T47D (cell line): Measurements from ENCODE around the gene CDC6.
A peak's percentile ranks its signal among the peaks of the same experiment; 100 is the strongest.

Source experiments
- DNase-seq, 2 experiments: peaks; one replicate each; pipeline versions ENCODE4 v3.0.0 to v3.0.0-alpha.2; 2011 to 2012; ENCODE audit warnings: low read depth in 1 of 2, low spot score in 1 of 2
- JUND ChIP-seq: IDR thresholded peaks from 2 replicates; pipeline ENCODE4 v1.6.1; 2012; ENCODE audit warnings: low read depth
- in situ Hi-C: cut with HindIII; loops from 2 replicates; pipeline ENCODE4 v1.10.0; 2016; ENCODE audit warnings: low sequenced_read_pairs, low pct_unique_long_range_greater_than_20kb

Gene CDC6

DNA sequence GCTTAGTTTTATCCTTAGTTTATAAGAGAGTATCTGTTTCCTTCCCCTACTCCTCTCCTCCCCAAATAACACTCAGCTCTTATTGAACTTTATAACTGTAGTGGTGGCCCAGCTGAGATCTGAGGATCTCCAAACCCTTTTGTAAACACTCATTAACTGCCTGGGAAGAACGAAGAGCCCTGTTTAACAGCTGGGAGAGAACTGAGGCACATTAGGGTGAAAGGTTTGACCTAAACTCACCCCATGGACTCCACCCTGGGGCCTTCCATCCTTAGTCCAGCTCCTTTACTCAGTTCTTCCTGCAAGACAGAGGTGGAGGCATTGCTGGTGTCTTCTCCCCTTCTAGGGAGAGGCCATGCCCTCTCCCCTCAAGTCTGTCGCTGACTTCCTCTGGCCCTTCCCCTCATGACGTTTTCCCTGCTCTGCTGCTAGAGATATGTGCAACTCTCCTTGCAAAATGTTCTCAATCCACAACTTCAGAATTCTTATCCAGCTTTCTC, 20.1 kb downstream of the CDC6 start:
- in situ Hi-C loops, result no loop called here
- TF ChIP-seq JUND, result no peak
- peak in 1 of 2 experiments; percentile 81 for DNase-seq

DNA sequence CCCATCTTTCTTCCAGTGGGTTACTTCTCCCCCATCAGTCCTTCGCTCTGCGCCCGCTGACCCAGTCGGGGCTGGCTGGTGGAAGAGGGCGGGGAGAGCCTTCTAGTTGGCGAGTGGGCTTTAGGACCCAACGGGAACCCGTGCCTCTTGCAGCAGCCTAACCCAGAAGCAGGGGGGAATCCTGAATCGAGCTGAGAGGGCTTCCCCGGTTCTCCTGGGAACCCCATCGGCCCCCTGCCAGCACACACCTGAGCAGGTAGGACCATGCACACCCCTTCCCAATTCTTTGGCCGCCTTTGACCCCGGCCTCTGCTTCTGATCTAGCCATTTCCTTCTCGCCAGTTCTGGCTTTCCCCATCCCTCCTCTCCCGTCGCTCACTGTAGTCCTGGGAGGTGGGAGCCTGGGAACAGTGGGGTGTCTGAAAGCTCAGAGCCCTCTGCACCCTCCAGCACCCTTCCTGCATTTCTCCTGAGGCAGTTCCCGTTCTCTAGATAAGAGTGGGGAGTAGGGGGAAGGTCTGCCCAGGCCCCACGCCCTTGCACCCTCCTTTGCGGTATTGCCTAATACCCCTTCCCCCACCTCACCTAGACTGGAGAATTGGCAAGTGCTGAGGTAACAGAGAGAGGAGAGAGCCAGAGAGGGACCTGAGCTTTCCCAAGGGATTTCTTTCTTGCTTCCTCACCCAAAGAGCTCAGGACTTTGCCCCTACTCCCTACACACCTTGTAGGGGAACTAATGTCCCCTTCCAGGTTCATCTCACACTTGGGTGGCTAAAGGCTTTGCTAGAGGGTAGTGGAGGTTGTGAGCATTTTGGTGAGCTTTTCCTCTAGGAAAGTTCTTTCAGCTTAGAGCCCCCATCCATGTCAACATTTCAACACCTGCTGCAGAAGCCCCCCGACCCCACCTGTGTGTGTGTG, 21.6 kb downstream of the CDC6 start, which contains the start of gene RARA:
Gene RARA (plus strand): TSS at position 150 of the 918 bp plus-strand sequence. CDS start 22,039 bp downstream, outside the sequence.
- peak in 1 of 2 experiments; percentile 76 for DNase-seq
- TF ChIP-seq JUND, result no peak
- in situ Hi-C loops, result no loop called here

DNA sequence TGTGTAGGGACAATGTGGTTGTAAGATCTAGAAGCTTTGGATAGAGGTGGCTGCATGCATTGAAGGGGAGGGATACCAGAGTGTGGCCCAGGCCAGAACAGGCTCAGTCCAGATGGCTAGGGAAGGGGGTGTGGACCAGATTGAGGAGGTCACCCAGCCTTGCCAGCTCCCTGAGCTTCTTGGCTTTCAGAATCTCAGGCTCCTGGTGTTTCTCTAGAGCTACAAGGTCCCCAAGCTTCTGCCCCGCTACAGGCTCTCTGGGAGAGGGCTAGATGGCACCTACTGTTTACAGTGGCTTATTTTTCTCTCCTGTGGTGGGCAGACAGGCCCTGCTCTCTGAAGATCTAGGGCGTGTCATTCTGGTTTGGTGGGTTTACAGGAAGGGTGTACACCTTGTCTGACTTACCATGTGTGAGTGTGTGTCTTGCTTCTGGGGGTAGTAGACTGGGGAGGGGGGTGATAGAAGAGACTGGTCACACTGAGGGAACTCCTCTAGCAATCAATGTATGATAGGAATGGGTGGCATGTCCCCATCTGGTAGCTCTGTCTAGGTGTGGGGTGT, 22.4 kb downstream of the CDC6 start:
- peak in 1 of 2 experiments; percentile 43 for DNase-seq
- no peak for TF ChIP-seq JUND
- in situ Hi-C loops, result no loop called here

DNA sequence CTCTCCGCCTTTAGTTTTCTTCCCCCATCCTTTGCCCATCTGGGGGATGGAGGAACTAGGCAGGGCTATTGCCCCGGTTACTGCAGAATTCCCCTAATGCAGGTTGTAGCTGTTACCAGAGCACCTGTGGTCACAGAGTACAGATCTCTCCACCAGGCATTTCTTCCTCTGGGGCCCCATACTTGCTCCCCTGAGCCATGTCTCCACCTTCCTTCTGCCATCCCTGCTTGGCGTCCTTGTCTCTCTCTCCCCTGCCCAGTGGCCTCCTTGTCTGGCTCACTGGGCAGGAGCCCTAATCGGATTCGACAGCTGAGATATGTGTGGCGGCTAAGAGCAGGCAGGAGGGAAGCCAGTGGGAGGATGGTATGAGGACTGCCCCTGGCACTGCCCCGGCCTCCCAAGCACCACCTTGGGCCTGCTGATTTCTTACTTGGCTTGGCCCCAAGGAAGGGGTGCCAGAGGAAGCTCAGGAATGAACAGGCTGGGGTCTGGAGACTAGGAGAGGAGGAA, 23.3 kb downstream of the CDC6 start:
- peak in 1 of 2 experiments; percentile 24 for DNase-seq
- in situ Hi-C loops, result no loop called here
- TF ChIP-seq JUND, result no peak

DNA sequence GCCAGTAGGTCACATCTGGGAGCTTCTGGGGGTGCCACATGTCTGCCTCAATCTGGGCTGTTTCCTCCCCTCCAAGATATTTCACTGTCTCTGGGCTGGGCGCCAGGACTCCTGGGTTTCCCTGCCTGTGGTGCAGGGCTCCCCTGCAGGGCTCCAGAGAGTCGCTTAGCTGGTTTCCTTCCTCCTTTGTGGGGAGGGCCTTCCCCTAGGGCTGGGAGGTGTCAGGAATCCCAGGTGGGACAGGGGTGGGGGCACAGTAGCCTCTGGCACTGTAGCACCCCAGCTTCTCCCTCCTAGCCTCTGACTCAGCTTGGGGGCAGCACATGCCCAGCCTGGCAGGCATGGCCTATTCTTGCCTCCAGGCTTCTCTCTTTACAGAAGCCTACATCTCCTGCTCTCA, 23.9 kb downstream of the CDC6 start:
- DNase-seq, result peak; percentile 35 to 84
- in situ Hi-C loops, result no loop called here
- 0 out of 2 replicates have a peak, but pooled peaks have one; percentile 41 for TF ChIP-seq JUND

DNA sequence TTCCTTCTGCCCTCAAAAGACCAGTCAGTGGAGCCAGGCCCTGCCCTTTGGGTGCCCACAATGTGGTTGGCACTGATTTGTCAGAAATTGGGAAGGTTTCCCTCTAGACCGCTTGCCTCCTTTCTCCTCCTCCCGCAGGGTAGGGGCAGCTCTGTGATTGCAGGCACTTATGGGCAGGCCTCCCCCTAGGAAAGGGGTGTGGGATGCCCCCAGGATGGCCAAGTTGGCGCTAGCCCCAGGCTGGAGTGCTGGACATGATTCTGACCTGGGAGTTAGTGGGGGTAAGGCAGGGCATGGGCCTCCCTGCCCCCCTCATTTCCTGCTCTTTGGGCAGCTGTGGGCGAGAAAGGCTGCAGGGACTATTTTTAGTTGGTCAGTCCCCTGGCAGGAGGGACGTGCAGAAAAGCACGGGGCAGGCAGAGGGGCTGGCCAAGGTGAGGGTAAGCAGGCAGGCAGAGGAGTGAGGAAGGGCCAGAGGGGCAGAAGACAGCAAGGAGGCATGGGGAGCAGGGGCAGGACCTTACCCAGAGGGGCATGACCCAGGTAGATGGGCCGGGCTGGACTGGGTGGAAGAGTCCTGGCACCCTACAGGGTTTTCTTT, 24.6 kb downstream of the CDC6 start:
- no peak for TF ChIP-seq JUND
- in situ Hi-C loops, result no loop called here
- peak in 1 of 2 experiments; percentile 44 for DNase-seq

DNA sequence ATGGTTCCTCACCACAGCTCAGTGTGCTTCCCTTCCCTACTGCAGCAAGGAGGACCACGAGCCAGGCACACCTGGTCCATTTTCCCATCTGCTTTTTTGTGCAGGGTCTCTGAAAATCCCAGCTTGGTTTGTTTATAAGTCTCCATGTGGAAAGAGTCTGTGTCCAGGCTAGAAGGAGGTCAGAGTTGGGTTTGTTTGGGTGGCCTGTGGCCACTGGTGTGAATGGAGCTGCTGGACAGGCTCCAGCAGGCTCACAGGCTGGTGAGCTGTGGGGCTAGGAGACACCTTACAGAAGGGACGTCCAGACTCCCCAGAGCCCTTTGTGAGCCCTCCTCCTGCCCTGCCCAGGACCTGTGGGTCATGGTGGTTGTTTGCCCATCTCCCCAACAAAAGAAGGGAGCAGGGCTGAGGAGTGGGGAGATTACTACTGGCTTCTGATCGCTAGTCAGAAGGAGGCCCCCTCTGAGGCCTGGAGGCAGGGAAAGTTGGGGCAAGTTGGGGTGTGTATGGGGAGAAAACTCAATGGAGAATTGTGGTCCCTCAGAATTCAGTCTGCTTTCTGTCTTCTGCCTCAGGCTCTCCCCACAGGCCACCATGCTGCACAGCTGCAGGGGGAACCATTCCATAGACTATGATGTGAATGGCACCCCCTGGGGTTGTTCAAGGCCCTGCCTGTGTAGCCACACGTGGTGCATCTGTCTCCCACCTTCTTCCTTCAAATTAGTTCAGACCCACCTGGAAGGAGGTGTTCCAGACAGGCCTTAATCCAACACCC, 25.4 kb downstream of the CDC6 start:
- DNase-seq, result peak in 1 of 2 experiments; percentile 44
- in situ Hi-C loops, result no loop called here
- no peak for TF ChIP-seq JUND

DNA sequence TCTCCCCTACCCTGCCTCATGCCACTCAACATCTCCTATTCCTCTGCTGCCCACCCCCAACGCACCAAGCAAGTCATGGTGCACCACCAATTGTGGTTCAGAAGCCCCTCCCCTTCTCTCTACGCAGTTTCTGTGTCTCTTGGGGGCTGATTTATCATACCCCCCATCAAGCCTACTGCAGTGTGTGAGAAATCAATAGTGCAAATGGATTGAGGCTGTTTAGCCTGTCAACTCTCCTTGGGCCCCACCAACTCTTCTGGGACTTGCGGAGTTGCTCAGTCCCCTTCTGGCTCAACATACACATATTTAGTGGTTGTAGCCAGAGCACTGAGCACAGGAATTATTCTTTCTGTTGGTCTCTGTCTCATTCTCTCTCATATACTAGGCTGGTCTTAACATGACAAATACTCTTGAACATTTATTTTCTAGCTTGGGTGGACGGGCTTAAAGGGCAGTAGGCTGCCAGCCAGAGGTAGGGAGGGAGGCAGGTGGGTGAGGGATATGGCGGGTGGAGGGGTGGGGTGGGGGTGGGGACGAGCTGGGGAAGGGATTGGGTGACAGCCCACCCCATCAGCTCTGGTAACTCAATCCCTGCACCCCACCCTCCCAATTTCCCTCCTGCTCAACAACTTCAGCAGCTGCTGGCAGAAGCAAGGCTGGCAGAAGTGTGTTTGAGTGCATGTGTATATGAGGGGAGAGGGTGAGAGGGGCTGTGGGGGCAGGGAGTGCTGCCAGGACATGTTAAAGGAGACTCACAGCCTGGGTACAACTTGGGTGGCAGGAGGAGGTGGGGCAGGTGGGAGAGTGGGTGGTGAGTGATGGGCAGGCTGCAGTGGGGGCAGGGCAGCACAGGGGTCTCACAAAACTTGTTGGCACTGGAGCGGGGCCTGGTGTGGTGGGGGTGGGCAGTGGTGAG, 26.2 kb downstream of the CDC6 start:
- no peak for TF ChIP-seq JUND
- in situ Hi-C loops, result no loop called here

DNA sequence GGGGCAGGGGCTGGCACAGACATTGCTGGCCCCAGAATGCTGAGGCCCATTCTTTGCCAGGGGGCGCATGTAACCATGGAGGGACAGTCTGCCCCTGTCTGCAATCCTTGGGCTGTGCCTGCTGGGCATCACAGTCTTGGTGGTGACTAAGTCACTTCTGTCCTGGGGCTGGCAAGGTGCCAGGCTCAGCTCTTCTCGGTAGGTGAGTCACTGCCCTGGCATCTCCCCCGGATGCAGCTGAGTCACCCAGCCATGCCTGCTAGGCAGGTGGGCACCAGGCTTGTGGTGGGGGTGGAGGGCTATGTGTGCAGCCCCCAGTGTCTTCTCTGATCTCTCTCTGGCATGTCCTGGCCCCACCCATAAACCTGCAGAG, 26.9 kb downstream of the CDC6 start:
- in situ Hi-C loops, result no loop called here
- peak; percentile 73 to 97 for DNase-seq
- peak; percentile 100 for TF ChIP-seq JUND

More for the DNA sequence above, 26.2 kb downstream of the CDC6 start:
- peak in 1 of 2 experiments; percentile 39 for DNase-seq

DNA sequence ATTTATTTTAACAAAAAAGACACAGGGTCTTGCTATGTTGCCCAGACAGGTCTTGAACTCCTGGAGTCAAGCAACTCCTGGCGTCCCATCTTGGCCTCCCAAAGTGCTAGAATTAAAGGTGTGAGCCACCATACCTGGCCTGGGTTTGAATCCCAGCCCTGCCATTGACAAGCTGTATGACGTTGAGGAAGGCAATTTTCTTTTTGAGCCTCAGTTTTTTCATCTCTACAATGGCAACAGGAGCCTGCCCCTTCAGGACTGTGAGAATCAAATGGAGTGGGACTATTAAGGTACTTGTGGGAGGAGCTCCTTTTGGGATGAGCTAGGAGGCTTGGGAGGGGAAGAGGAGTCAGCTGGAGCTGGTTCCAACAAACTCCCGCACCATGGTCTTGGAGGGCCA, 27.5 kb downstream of the CDC6 start:
- TF ChIP-seq JUND, result no peak
- in situ Hi-C loops, result no loop called here
- peak in 1 of 2 experiments; percentile 42 for DNase-seq

DNA sequence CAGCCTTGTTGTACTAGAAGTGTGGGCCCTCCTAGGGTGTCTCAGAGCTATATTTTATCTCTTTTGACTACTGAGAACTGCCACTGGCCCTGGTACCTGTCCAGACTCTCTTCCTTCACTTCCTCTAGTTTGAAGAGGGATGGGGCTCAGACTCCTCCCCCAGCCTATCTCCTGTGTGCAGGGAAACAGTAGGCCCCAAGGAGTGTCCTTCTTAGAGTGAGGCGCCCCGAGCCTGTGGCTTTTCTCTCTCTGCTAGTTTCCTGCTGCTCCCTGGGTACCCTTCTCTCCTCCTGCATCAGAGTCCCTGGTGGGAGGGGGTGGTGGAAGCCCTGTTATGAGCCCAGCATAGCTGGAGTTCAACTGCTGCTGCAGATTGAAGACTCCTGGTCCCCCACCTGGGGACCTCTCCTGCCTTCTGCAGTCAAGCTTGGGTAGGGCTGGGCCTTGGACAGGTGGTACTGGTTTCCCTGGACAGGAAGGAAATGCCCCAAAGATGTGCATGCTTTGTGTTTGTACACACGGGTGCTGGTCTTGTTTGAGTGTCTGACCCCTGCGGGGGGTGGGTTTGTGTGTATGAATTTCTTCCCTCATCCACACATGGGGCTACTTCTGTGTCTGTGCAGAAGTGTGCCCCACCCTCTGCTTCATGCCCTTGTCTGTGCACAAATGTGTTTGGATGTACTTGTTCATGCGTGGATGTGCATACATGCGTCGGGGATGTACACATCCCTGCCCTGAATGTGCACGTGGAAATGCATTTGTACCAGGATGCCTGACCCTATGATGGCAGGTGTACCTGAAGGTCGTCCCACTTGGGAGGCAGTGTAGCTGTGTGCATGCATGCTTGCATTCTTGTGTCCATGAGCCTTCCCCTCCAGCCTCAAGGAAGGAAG, 28.2 kb downstream of the CDC6 start:
- in situ Hi-C loops, result no loop called here
- TF ChIP-seq JUND, result no peak
- DNase-seq, result peak in 1 of 2 experiments; percentile 59
